CMK (cell line): Measurements from ENCODE around the gene AQP12B.
"Not testable (repeated sequence)": the region's sequence is repeated elsewhere in the genome, so short reads cannot be mapped to it uniquely, and the experiment has no call there.

Experiments used
- DNase-seq: peaks from one replicate; pipeline ENCODE4 v3.0.0-alpha.2; 2010; ENCODE audit warnings: low read depth

The AQP12B gene, protein sequence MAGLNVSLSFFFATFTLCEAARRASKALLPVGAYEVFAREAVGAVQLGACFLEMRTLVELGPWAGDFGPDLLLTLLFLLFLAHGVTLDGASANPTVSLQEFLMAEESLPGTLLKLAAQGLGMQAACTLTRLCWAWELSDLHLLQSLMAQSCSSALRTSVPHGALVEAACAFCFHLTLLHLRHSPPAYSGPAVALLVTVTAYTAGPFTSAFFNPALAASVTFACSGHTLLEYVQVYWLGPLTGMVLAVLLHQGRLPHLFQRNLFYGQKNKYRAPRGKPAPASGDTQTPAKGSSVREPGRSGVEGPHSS

DNA sequence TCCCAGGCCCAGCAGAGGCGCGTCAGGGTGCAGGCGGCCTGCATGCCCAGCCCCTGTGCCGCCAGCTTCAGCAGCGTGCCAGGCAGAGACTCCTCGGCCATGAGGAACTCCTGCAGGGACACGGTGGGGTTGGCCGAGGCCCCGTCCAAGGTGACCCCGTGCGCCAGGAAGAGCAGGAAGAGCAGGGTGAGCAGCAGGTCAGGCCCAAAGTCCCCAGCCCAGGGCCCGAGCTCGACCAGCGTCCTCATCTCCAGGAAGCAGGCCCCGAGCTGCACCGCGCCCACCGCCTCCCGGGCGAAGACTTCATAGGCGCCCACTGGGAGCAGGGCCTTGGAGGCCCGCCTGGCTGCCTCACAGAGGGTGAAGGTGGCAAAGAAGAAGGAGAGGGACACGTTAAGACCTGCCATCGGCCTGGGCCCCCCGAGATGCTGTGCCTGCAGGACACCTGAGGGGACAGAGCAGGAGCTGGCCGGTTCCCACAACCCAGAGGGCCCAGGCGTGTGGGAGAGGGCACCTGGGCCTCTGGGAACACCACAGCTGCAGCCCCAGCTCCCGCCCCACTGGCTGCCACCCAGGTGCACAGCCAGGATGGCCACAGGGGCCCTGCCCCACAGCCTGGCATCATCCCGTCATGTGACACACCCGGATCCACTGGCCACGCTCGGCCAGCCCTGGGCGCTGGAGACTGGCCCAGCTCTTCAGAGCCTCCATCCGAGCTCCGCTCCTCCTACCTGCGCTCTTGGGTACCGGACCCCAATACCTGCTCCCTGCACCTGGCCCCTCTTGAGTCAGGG is at the start of gene AQP12B:
TSS of gene AQP12B (minus strand) at position 455 of the 794 bp plus-strand sequence. CDS start at position 407, 48 bp downstream.
- not testable (repeated sequence) for DNase-seq

DNA sequence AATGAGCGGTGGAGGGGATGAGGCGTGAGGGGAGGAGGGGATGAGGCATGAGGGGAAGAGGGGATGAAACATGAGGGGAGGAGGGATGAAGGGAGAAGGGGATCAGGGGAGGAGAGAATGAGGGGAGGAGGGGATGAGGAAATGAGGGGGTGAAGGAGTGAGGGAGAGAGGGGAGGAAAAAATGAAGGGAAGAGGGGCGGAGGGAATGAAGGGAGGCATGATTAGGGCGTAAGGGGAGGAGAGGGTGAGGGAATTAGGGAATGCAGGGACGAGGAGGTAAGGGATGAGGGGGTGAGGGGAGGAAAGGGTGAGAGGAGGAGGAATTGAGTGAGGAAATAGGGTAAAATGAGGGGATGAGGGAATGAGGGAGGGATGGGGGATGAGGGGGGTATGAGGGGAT is 49.5 kb upstream of the AQP12B start:
- no peak for DNase-seq

DNA sequence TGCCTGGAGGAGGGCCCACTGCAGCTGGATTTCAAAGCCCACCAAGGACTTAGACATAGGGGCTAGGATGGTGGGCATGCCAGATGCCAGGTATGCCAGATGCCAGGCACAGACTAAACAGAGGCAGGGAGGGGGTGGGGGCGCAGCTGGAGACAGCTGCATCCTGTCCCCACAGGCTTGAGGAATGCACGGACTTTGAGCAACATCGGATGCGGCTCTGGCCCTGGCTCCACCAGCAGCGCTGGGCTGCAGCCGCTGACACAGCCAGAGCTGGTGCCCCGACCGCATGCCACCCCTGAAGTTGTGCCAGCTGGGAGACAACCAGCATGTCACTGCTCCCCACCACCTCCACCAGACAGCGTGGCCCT is 48.5 kb upstream of the AQP12B start:
- no peak for DNase-seq

DNA sequence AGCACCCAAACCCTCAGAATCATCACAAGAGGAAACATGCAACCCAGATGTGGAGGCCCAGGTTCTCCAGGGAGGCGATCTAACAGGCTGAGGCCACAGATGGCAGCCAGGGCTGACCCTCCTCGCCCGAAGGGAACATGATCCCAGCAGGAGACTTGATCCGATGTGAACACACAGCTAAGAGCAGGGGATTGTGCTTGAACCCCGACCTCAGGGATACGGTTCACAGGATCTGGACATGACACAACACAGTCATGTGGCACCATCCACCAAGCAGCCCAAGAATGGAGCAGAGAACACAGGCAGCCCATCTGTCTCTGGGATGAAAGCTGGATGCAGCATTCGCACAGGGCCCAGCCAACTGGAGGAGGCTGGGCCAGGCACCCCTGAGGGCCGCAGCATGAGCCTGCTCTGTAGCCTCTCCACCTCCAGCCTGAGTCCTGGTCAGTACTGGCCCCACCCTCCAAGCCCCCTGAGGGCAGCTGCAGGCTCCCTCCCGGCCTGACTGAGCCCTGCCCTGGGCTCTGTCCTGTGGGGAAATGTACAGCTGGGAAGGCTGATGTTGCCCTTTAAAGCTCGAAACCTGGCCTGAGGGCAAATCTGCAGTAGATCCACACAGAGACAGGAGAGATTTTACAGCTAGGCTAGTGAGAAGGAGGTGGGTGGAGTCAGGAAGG is 48.0 kb upstream of the AQP12B start:
- no peak for DNase-seq

DNA sequence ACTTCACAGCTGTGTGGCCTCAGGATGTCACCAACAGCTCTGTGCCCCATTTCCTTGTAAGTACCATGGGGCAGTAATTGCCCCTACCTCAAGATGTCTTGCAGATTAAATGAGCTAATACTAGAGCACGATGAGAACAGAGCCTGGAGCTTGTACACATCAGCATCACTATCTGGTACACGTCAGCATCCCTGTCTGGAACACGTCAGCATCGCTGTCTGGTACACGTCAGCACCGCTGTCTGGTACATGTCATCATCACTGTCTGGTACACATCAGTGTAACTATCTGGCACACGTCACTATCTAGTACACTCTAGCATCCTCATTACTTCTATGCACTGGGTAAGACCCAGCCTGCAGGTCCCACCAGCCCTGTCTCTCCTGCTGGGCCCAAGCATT is 46.1 kb upstream of the AQP12B start:
- DNase-seq: no peak

DNA sequence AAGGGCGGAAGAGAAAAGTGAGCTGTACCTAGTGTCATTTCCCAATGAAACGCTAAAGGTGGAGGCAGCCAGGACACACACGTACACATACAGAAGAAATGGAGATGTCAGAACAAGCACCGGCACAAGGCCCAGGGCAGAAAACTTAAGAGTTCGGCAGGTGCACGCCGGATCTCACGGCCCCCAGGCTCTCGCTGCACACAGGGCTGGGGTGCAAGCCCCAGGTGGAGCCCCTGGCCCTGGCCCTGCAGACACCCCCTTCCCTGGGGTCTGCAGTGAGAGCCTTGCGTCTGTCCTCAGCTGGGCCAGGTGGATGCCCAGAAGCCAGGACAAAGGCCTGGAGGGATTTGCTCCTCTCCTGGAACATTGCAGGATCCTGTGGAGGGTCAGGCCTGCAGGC is 45.7 kb upstream of the AQP12B start:
- DNase-seq: no peak

DNA sequence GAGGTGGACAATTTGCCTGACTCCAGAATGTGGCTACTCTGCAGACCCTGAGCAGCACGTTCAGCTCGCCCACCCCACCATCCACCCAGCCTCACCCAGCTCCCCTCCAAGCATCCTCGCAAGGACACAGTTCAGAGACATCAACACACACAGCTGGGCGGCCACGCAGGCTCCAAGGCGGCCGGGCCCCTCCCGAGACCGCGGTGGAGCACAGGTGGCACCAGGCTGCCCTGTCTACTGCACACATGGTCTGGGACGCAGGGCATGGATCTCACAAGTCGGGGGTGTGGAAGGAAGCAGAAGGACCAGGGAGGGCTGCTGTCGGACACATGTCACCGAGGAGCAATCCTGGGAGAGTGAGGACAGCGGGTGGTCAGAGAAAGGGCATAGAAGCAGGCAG is 45.2 kb upstream of the AQP12B start:
- no peak for DNase-seq

DNA sequence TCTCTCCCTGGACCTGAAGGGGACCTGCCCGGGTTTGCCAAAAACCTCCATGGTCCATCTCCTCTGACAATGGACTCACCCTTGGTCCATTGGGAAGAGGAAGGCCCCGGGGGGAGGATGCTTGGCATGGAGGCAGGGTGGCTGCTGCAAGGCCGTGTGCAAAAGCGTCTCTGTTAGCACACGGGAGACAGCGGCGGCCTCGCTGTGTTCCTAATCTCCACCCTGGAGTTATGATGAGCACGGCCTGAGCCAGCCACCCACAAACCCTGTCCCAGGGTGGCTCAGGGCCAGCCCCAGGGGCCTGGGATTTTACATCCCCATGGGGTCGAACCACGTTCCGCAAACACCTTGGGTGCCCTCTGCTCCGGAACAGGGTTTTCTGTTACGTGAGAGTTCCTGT is 44.8 kb upstream of the AQP12B start:
- DNase-seq: no peak

DNA sequence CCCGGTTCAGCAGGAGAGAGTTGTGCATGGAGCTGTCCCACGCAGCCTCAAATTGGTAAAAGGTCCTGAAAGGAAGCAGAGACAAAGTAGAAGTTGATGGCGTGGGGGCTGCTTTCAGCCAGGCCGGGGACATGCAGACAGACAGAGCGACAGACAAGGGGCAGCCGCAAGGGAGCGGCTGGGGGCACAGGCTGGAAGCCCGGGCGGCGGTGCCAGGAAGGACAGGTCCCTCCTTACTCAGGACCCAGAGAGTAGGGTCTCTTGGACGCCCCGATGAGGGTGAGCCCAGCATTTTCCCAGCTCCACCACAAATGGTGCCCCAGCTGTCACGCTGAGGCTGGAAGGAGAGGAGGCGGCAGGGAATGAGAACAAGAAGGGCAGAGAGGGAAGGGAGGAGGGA is 44.2 kb upstream of the AQP12B start:
- DNase-seq: no peak

DNA sequence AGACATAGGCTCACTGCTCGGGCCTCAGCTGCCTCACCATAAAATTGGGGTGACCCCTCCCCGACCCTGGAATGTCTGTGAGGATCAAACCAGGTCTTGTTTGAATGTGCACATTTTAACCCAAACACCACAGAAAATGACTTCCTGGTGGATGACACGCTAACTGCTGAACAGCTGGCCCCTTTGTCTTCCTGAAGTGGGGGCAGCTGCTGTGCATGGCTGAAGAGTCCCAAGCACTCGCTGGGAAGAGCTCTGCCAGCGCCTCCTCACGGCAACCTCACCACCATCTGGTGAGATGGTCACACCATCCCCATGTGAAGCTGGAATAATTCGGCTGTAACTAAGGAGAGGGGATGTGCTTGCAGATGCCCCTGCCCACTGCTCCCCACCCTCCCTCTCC is 43.0 kb upstream of the AQP12B start:
- DNase-seq: no peak

DNA sequence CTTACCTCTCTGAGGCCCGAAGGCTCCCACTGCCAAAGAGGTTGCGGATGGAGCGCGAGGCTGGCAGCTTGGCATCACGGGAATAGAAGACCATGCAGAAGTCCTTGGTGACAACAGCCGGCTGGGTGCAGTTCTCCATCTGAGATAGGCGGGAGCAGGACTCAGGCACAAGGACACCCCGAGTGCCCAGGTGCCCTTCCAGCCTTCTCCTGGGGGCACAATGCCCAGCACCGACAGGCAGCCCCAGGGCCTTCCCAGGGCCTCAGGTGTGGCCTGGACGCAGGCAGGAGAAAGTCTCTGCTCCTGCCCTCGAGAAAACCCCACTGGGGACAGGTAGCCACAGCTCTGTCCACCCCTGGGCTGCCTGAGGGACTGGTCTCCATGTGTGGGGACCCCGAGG is 42.6 kb upstream of the AQP12B start:
- no peak for DNase-seq

DNA sequence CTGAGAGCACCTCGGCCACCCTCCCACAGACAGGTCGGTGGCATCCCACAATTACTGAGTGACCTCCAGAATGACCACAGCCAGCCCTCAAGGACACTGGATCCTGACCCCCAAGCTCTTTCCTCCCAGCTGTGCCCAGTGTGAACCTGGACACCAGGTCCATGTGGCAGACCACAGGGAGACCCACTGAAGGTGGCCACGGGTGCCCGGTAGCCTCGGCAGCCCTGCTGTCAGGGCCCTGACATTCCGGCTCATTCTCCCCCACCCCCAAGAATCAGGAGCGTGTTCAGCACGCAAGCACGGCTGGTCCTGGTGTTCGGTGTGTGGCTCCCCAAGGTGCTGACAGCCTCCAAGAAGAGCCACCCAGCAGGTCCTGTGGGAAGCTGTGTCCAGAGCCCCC is 41.7 kb upstream of the AQP12B start:
- no peak for DNase-seq

DNA sequence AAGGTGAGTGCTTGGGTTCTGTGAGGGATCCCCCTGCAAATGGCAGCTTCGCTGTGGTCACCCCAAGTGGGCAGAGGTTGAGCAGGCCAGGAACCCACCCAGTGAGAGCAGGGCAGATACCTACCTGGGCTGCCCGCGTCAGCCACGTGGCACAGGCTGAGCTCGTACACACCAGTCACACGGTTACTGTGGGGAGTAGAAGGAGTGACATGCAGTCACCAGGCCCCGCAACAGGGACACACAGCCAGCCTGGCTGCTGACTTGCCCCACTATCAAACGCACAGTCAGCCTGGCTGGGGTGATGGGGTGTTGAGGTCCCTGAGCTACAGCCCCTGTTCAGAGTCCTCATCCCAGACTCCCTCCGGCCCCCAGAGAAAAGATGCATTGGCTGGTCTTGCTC is 41.2 kb upstream of the AQP12B start:
- no peak for DNase-seq

DNA sequence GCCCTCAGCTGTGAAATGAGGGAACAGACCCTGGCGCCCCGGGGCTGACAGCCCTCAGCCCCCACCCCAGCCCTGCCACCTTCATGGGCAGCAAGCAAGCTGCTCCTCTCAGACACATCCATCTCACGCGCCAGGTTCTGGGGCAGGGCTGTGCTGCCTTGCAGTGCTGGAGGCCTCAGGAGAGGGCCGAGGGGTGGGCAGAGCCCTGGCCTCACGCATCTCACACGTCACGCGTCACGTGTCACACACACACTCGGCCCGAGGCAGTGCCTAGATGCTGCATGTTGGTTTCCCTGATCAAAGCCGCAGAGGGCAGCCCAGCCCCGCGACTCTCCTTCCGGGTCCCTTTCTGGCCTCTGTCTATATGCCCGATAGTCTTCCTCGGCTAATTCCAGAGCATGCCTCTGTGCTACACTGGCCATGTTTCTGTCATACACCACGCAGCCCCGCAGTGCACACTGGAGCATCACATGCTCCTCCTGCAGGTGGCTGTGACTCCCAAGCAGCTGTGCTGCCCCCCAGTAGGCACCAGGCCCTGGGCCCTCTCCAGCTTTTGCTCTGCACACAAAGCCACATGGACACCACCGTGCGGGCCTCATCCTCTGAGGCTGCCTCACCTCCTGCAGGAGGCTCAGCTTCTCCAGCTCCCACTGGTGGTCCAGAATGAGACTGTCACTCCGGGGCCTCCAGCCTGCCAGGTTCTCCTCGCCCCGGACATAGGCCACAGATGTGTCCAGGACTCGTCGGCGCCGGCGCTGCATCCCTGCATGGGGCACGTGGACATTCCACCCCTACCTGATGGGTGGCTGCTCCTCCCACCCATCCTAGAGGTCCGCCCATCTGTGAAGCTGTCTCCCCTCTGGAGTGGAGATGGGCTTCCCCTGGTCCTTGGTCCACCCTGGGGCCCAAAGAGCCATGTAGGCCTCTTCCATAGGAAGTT is 40.4 kb upstream of the AQP12B start:
- DNase-seq: no peak

DNA sequence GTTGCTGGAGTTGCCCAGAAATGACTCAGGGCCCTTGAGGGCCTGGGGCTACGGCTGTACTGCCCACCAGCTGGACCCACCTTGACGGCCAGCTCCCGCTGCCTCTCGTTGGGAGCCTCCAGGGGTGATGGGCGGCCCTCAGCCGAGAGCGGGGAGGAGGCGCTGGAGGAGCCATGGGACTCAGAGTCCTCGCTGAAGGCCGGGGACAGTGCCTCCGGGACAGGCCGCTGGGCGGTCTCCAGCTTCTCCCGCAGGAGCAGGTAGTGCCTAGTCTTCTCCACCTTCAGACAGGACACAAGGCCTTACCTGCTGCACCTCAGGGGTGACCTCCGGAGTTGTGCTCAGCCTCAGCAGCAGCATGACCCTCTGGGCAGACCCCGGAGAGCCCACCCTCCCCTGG is 39.7 kb upstream of the AQP12B start:
- DNase-seq: no peak

DNA sequence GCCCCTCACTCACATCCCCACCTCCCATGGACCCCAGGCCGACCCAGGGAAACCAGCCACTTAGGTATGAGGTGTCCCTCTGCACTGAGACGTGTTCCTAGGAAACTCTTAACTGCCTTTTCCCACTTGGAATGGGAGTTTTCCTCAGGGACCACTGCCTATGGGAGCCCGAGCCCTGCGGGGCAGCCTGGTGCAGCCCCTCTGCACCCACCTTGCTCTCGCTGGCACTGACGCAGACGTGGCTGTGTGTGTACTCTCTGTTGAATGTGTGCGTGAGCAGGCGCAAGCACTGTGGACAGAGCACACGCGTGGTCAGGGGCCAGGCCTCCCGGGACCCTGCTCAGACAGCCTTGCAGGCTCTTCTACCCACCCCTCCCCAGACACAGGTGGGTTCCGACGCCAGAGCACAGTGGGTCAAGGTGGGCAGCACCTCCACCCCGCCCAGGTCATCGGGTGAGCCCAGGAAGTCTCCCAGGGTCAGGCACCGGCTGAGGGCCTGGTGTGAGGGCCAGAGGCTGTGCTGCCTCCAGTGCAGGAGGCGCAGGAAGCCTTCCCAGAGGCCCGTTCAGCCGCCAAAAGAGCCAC is 39.0 kb upstream of the AQP12B start:
- DNase-seq: no peak

DNA sequence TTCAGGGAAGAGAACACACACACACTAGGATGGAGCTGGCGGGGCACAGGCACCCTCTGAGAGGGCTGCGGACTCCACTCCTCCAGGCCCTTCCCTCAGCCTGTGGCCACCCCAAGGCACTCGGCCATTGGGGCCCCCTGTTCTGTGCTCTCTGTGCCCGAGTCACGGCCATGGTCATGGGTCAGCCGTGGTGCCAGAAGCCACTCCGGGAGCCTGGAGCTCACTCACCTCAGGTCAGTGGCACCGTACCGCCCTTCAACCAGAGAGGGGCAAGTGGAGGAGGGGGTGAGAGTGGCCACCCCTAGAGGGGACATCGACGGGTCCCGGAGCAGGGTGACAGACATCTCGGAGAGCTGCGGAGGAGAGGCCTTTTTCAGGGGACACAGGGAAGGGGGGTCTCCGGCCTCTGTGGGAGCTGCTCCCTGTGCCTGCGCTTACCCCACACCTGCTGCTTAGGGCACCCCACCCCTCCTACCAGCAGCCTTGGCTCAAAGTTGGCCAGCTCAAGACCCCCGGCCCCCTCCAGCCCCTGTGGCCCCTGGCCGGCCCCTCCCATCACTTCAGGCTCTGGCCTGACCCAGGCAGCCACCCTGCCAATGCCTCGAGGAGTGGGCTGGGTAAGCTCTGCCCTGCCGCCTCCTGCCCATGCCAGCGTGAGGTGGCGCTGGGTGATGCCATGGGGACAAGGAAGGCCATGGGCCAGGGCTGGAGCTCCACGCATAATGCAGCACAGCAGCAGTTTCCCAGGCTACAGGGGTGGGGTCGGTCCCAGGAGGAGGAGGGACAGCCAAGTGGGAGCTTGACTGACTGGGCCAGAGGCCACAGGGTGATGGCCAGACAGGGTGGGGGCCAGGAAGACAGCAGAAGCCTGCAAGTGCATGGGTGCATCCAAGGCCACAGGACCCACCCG is 38.3 kb upstream of the AQP12B start:
- DNase-seq: no peak

DNA sequence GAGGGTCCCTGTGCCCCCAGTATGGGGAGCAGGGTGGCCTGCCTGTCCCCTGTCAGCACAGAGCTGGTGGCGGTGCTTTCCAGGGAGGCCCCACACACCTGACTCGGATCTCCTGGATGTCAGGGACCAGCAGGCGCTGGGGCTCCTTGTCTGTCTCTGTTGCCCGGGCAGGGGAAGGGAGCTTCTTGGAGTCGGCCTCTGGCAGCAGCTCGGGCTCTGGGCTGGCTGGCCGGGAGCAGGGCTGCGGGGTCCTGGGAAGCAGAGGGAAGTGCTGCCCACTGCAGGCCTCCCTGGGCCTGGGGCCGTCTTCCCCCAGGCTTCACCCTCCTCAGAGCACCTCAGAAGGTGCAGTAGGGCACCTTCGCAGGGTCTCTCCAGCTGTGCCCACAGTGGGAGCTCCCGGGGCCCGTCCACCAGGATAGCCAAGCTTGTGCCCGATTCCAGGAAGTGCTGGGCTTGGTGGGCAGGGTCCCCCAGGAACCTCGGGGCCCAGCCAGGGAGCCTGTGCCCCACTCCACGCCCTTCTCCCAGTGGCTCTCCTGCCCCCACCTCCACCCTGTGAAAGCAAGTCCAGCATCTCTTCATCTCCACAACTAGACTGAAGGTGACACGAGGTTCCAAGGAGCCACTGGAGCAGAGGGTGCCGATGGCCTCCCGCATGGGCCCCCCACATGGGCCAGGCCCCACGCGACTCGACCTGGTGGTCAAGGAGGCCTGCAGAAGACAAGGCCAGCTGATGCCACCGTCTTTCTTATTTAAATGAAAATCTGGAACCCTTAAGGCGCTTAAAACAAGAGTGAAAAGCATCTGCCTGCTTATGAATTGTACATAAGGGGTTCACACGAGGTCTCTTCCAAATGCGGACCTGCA is 37.2 kb upstream of the AQP12B start:
- no peak for DNase-seq

DNA sequence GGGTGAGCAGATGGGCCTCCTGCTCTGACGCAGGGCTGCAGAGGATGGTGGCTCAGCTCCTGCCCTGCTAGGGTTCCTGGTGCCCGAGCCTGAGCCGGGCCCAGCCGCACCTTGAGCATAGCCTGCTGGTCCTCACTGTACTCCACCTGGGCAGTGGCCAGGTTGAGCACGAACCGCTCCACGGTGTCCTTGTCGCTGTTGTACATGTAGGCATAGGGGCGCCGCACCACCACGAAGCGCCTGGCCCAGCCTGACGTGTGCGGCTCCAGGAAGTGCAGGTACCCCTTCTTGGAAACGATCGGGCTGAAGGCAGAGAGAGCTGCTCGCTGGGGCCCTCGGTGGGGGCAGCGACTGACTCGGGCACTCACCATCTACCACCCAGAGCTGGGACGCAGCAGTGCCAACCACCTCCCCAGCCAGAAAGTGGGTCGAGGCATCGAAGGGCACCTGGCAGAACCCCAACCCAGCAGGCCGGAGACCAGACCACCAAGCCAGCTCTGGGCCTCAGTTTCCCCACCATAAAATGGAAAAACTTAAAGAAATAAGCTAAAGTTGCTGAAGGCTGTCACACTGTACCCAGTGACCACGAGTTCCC is 36.3 kb upstream of the AQP12B start:
- DNase-seq: no peak
